Skin of body (tissue), 2 donors: ENCODE results near the gene PGBD5. TPM values are rescaled to one million over a fixed set of nuclear protein-coding genes. Genes with fewer than 3 reads are reported as not detected.

ENCODE experiments used
- DNase-seq: peaks from one replicate; lab custom pipeline; 2025; lab: John Stamatoyannopoulos, UW
- total RNA-seq: library from RNA; depleted of rRNA; stranded (reverse); fragments of >200 nt; gene quantifications from one replicate; pipeline ENCODE4 v1.2.3, GENCODE V29; 2014

PGBD5 gene
- total RNA-seq, 1 donor from 2014 or later = 2.7 TPM

DNA sequence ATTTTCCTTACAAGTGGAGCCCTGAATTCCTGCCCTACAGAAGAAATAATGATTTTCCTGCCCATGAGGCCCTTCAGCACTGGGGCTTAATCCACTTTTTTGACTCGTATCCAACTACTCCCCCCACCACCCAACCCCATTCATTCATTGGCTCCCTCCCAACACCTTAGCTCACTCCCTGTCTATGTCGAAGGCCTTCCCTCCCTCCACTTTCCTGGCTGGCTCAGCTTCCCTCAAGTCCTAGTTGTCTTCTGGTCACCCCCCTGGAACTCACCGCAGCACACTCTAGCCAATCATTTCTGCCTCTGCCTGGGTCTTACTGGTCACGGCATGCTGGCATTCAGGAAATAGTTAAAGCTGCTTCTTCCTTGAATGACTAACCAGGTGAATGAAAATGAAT lies 118.9 kb downstream of the PGBD5 start:
- DNase-seq = no peak

DNA sequence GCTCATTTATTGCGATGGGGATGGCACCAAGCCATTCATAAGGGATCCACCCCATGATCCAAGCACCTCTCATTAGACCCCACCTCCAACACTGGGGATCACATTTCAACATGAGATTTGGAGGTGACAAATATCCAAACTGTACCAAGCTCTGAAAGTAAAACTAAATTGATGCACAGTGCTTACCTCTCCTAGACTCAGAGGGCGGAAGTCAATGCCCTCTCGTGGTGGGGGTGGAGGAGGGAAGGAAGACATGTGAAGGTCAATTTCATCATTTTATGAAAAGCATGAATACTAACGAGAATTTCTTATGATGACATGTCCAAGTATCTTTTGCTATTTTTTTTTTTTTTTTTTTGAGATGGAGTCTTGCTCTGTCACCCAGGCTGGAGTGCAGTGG lies 120.0 kb downstream of the PGBD5 start:
- no peak for DNase-seq

DNA sequence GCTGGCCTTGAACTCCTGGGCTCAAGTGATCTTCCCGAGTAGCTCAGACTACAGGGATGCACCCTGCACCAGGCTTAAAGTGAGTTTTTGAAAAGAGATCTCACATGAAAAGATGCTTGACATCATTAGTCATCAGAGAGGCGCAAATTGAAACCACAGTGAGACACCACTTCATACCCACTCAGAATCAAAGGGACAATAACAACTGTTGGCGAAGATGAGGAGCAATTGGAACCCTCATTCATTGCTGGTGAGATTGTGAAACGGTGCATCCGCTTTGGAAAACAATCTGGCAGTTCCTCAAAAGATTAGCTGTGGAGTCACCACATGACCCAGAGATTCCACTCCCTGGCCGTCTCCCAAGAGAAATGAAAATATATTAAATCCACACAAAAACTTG lies 122.3 kb downstream of the PGBD5 start:
- DNase-seq = no peak

DNA sequence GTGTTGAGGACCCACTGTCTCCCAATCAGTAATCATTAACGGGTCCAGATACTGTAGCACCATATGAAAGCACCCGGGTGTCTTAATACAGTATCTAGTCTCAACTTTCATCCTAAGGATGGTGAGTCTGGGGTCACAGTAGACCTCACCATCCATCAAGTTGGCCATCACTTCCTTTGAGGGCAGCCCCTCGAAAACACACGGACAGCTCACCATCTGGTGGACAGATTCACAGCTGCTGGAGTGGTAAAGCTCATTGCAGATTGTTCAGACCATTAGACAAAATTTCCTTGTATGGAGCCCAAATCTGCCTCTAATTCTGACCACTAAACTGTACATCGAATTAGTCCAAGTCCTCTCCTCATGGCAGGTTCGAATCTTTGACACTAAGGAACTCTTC lies 123.1 kb downstream of the PGBD5 start:
- no peak for DNase-seq

DNA sequence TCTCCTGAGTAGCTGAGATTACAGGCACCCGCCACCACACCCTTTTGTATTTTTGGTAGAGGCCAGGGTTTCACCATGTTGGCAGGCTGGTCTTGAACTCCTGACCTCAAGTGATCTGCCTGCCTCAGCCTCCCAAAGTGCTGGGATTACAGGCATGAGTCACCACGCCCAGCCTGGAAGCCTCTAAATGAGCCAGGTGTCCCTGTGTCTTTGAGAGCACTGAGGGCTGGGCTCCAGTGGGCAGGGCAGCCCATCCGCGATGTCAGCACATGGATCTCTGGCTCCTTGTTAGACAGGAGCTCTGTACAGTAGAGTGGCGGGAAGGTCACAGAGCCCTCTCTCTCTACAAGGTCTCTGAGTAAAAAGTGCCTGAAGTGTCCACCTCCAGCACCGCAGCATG lies 124.3 kb downstream of the PGBD5 start:
- no peak for DNase-seq

DNA sequence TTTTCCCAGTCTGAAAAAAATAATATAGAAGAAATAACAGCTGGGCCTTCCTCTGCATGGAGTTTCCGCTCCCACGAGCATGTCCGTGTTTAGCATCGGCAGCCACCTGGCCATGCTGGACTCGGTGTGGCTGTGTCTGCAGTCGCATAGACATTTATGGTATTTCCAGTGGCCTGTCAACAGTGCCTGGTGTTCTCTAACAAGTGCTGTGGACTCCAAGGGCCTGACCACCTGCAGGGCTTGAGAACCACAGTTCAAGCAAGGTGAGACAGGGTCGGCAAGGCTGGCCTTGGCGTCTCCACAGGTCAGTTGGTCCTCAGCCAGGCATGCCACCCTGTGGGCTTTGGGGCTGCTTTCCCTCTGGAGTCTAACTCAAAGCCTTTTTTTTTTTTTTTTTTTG lies 124.8 kb downstream of the PGBD5 start:
- DNase-seq = no peak

DNA sequence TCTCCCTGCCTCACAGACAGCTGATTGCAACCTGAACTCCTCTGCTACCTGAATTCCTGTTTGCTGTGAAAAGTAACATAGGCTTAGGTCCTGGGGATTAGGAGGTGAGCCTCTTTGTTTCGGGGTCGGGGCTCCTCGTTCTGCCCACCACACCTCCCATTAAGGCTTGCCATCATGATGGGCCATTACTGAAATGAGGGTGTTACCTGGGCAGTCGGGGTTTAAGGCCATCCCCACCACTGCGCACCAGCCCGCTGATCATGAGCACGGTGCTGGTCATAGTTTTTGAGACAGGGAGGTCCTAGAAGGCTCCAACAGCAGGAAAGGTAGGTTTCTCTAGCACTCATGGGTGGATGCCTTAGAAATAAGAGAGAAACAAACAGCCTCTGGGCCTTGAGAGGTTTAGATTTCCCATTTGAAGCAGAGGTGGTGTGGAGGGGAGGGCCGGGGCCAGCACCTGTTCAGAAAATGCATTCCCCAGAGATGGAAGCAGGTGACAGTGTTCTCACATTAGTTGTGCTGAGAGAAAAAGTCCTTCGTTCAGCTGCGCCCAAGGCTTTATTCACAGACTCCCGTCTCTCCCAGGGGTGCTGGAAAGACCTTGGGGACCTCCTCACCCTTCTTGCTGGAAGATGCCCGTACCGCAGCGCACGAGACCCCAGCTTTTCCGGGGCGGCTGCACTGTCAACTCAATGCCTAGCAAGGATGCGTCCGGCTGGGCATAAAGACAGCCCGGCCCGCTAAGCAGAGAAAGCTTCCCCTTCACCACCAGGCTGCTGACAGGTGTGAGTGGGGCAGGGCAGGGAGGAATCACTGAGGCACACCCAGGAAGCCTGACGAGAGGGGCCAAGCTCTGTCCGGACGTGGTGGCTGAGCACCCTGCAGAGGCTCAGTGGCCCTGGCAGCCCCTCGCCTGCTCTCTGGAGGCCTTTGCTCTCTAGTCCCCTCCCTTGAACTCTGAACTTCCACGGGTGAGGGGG lies 125.5 kb downstream of the PGBD5 start:
- no peak for DNase-seq

DNA sequence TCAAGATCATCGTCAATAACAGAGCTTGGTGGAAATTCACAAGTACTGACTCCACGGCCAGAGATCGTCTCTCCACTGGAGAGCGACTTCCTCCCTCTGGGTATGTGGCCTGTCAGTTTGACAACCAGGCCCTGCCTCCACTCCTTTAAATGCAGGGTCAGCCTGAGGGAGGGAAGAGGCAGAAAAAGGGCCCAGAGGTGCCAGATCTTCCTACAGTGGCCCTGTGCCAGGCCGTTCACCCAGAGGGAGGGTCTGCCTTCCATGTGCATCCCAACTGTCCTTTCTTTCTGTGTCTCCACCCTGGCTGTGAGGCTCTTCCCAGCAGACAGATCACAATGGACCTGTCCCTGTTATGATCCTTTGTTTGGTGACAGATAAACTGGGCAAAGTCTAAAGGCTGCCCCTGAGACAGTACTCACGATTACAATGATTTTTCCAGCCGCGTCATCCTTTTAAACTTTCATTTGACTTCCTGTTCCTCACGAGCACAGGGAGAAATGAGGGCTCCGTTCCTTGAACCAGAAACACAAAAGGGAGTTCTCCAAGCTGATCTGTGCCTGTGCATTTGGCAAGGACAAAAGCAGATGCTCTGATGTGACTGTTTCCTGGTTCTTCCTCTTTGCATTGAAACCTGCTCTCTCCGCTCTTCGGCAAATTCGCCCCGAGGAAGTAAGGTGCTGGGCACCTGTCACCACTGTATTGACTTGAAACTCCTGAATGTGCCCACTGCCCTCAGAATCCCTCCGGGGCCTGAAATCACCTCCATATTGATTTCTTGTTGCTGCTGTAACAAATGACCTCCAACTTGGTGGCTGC lies 126.7 kb downstream of the PGBD5 start:
- no peak for DNase-seq

DNA sequence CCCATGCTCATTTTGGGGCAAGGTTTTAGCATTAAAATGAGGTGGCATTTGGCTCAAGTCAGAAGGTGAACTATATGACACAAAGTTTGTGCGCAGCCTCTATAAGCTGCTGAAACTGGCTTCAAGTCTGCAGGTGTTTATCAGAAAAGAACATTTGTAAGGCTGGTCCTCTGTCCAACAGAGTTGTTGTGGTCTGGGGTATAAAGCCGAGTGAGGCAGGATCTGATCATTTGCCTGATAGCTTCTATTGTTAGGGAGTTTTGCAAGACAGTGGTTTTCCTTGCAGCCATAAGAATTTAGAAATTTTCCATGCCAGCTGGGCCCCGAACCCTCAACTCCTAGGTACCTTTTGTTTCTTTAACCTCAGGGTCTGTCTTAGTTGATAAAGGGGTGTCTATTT lies 130.8 kb downstream of the PGBD5 start:
- no peak for DNase-seq

DNA sequence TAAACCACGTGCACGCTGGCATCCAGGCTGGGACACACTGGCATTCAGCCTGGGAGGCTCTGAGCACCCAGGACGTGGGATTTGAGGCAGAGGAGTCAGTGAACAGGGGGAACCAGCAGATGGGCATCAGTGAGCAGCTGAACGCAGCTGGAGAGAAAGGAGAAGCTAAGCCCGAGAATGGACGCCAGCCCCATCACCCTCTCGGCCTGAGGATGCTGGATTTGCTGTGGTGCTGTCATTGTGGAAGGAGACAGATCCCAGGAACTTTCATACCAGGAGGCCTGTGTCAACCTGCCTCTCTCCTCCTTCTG lies 132.8 kb downstream of the PGBD5 start:
- DNase-seq = no peak

DNA sequence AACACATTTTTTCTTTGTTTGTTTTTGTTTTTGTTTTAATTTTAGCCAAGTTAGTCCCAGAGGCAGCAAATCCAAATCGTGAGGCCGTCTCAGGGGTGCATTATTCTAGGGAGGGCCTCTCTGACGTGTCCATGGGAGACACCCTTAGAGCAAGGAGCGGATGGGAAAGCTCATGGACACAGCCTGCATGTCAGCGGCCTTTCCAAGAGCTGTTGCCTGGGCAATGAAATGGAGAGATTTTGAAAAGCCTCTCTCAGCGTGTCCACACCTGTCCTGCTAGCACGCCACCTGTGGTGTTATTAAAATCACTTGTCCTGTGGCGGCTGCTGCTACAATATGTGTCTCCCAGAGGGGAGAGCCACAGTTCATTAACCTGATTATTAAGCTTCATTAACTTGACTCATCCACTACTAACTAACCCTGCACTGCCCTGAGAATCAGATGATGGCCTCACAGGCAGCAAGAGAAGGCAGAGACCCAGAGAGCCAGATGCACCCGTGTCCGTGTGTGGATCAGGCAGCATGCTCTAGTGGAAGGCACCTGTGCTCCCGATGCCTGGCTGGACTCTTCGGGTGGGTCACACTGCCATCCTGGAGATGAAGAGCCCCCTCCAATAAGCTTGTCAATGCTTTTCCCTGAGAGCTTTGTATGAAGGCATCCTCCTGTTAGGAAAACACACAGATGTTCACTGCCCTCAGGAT lies 133.3 kb downstream of the PGBD5 start:
- DNase-seq = no peak

DNA sequence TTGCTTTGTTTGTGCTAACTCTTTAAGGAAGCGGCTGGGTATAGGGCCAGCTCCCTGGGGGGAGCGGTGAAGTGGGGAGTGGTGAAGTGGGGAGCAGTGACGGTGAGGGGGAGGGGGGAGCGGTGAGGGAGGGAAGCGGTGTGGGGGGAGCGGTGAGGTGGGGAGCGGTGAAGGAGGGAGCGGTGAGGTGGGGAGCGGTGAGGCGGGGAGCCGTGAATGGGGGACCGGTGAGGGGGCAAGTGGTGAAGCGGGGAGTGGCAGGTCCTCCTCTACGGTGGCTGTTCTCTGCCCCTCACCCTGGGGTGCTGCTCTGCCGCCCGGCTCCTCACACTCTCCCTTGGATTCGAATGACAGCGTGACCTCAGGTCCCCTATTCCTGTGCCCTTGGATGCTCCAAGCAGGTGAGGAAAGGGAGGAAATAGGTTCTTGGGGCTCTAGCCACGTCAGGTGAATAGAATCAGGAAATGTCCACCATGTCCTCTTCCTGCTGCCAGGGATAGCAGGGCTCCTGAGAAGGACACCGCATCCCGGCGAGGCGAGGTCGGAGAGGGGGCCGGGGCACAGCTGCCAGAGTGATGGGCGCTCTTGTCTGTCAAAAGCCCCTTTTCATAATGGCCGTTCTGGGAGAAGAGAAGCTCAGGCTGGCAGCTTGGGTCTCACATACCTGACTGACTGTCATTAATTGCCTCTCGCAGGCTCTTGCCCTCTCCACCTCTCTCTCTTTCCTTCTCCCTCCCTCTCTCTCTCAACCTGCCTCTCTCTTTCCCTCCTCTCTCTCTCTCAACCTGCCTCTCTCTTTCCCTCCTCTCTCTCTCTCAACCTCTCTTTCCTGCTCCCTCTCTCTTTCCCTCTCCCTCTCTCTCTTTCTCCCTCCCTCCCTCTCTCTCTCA lies 134.2 kb downstream of the PGBD5 start:
- no peak for DNase-seq

DNA sequence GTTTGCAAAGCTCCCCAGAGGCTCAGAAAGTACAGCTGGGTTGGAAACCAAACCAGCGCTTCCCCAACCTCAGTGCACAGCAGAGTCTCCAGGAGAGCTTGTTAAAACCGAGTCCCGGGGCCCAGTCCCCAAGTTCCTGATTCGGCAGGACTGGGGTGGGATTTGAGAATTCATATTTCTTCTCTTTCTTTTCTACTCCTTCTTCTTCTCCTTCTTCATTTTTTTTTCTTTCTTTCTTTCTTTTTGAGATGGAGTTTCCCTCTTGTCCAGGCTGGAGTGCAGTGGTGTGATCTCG lies 136.8 kb downstream of the PGBD5 start:
- no peak for DNase-seq

DNA sequence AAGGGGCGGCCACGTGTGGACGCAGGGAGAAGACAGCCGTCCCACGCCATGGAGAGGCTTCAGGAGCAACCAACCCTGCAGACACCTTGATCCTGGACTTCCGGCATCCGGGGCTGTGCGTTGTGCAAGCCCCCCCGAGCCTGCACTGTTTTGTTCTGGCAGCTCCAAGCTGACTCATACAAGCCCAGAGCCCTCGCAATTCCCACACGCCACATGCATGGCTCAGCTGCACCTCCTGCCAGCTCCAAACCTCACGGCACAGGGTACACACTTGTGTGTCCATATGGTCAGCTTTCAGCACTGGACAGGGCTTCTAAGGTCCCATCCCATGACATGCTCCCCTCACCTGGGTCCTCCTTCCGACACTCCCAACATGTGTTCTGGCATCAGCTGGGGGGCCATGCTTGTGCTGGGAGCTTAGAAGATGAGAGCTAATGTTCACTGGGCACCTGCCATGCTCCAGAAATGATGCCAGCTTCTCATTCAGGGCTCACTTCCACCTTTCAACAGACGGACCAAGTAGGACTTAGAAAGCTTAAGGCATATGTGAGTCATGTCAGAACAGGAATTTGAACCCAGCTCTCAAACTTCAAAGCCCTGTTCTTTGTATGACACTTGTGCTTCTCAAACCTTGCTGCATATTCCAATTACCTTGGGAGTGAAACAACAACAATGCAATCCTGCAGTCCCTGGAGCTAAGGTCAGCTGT lies 137.3 kb downstream of the PGBD5 start:
- no peak for DNase-seq

DNA sequence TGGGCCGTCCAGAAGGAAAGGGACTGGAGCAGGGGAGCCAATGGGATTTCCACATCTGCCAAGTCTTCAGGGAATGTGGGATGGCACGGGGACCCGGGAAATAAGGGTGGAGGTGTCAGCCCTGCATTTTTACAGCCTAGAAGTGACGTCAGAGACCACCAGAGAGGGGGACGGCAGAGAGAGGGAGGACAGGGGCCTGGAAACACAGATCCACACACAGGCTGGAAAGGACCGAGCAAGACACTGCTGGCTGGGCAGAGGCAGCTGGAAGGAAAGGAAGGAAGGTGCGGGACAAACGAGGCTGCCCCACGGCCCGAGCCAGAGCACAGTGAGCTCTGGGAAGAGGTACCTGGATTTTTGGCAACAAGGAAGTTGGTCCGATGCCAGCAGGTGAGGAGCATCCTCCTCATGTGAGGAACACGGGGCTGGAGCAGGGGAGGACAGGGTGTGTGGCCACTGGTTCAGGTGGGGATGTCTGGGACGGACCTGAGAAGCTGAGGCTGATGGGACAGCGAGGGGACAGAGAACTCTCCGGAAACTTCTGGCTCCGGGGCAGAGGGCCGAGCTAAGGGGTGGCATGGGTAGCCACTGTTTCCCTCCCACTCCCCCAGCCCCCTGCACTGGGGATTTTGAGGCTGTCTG lies 138.3 kb downstream of the PGBD5 start:
- DNase-seq = no peak

DNA sequence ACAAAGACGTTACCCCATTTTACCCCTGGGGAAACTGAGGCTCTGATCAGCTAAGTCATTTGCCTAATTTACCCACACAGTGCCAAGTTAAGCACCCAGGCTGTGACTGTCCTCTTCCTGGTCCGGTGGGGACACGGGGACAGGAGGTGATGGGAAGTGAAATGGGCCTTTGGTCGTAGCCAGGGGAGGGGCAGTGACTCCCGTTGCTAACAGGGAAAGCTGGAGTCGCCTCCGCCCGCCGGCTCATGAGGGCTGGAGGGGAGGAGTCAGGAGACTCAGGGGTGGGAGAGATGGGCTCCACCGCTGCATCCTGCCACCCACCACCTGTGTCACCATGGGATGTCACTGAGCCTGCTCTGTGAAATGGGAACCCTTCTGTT lies 139.3 kb downstream of the PGBD5 start:
- no peak for DNase-seq

DNA sequence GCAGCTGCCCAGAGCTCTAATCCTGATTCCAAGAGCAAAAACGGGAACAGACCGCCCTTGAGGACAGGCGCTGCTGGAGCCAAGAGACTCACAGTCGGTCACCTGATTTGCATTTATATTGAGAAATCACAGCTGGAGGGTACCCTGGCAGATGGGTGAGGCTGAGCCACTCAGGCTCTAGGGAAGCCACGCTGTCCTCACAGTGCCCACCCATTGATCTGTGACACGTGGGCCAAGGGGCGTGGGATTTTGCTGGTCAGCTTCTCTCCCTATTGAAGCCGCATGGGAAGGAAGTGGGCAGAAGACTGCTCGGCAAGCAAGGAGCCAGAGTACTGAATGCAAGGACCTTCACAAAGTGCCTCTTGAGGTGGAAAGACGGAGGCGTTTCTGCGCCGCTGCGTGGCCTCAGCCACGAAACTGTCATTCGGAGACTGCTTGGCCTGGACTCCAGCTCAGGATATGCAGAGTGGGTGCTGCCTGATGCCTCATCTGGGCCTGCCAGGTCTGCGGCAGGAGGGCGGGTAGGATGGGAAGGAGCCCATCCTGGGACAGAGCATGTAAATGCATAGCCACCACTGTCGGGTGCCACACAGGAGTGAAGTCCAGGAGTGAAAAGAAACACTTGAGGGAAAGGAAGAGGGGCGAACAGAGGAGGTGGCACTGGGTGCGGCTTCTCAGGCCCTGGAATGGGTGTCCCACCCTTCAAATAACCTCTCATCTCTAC lies 139.8 kb downstream of the PGBD5 start:
- DNase-seq = no peak

DNA sequence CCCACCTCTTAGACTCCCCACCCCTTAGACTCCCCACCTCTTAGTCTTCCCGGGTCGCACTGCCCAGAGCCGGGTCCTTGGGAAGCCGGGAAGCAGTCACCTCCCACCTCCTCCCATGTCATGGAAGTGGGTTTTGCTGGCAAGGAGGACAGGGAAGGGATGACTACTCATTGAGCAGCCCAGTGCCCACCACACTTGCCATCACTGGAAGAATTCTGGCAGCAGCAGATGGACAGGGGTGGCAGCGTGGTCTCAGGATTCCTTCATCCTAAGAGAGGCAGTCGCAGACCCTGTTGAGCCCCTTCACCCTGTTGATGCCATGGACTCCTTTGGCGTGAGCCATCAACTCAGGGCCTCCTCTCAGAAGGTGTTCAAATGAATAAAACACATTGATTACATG lies 140.8 kb downstream of the PGBD5 start:
- DNase-seq = no peak

DNA sequence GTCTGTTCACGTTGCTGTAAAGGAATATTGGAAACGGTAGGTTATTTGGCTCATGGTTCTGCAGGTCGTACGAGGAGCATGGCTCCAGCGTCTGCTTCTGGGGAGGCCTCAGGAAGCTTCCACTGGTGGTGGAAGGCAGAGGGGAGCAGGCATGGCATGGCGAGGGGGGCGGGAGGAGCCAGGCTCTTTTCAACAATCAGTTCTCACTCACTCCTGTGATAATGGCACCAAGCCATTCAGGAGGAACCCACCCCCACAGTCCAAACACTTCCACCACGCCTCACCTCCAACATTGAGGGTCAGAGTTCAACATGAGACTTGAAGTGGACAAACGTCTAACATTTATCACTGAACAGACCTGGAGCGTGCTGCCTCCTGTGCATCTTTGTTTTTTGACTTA lies 141.2 kb downstream of the PGBD5 start:
- no peak for DNase-seq

DNA sequence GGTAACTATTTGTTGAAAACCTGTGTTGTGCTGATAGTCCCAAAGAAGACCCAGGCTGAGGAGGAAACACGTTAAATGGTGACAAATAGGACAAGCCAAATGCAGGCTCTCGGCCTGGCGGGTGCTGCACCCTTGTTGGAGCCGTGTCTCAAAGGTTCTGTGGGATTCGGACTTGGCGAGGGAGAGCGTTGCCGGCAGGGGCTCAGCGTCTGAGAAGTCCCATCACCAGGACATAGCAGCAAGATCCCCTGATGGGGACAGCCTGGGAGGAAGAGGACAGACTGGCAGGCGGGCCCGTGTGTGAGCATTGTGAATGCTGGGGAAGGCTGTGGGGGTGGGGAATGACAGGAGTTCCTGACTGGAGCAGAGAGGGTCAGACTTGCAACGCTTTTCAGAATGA lies 142.5 kb downstream of the PGBD5 start:
- no peak for DNase-seq
